ENCODE measurements around the gene BCO1.
A peak's percentile ranks its signal among the peaks of the same experiment; 100 is the strongest.

BCO1 gene

DNA sequence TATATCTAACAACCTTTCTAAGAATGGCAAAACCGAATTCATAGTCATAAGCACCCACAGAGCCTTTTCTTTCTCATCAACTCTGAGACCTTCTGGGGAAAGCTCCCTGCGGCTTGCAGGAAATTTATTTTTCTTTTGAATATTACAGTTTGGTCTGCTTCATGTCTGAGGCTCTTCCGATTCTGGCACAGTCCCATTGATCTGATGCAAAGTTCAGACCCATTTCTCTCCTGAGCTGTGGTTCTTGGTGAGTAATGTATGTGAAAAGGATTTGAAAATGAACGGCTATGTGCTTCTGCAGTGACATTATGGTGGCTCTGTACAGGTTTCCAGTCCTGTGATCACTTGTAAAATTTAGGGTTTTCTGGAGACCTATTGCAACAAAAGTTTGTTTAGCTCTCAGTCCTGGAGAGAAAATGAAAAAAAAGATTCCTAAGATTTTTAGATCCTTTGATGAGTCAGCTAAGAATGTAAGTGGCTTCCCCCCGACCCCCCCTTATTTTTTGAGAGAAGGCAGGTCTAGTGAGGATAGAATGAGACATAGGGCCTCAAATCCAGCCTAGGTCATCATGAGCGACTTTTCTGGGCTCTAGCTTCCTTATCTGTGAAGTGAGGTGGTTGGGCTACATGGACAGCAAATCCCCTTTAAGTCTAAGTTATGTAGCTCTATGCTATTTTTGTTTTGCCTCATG lies 80.9 kb downstream of the BCO1 start:
- TF ChIP-seq CTCF (conservative IDR thresholded peaks at IDR 0.05): no peak
- H3K27ac ChIP-seq: no peak overlapping the region

DNA sequence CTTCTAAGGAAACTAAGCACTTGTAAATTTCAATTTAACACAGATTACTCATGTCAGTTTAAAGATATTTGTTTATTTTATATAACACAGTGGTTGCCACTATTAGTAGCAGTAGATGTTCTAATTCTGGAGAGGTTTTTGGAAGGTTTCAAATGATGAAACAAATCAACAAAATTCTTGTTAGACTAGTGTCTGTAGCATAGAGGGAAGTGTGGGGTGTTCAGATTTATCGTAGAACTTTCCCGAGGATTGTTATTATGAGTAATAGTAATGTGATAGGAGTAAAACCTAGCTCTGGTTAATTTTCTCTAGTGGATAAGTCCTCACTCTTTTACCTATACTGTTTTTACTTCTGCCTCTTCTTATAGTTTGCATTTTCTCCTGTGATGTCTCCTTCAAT lies 82.5 kb downstream of the BCO1 start:
- H3K27ac ChIP-seq: no peak overlapping the region
- TF ChIP-seq CTCF (conservative IDR thresholded peaks at IDR 0.05): no peak

DNA sequence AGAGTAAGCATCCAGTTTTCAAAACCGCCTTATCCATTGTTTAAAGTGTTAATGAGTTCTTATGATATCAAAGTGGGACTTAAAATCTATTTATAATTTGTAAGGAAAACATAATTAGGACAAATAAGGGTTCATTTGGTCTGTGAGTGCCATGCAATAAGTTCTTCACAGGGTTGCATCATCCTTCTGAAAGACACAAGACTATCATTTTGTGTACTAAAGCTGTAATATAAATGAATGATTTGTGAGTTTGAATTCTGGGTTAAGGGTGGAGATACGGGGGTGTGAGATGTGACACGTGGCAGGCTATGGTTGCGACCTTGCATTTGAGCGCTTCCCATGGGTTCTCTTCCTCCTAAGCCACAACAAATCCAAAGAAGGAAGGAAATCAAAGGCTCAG lies 83.0 kb downstream of the BCO1 start:
- no peak overlapping the region for H3K27ac ChIP-seq

DNA sequence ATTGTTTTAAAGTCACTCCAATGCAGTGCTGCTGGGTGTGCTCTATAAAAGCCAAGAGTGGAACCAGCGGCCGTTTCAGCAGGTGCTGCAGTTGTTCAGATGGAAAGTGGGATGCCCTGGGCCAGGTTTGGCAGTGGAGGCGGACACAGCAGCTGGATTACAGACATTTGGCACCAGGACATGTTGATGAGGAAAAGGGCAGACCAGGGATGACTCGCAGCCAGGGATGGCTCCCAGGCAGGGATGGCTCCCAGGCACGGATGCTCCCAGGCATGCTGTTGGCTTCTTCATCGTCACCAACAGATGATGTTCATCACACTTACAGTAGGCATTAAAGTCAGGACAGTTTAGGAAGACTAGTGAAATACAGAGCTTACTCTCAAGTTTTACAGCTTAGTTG lies 86.3 kb downstream of the BCO1 start:
- no peak overlapping the region for H3K27ac ChIP-seq
- no peak for TF ChIP-seq CTCF (conservative IDR thresholded peaks at IDR 0.05)

More for the DNA sequence above, 83.0 kb downstream of the BCO1 start:
- TF ChIP-seq CTCF (conservative IDR thresholded peaks at IDR 0.05): no peak

- TF ChIP-seq CTCF (conservative IDR thresholded peaks at IDR 0.05): no peak
Observed at GRCh38 chr16:81327011-81327410, 88.5 kb downstream of the BCO1 start.

GRCh38 chr16:81327447-81328196 lies 89.1 kb downstream of the BCO1 start:
- no peak for TF ChIP-seq CTCF (conservative IDR thresholded peaks at IDR 0.05)
- peak overlapping the region; percentile 43; the same call in 1 of the 2 replicates for H3K27ac ChIP-seq

More at GRCh38 chr16:81327011-81327410, 88.5 kb downstream of the BCO1 start:
- H3K27ac ChIP-seq: peak overlapping the region; percentile 43; the same call in 1 of the 2 replicates

DNA sequence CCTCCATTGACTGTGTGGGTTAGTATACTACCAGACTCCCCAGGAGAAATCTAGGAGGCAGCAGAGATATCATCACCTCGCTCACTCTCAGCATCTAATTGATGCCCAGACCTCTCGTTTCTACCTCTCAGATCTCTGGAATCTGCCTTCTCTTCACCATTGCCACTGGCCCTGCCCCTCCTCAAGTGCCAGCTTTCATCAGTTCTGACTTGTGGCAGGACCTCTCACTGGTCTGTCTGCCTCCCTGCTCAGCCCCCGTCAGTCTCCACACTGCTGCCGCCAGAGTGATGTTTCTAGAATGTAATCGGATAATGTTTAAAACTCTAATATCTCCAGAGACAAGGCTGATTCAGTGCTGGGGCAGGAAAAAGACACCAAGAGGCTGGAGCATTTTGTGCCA lies 91.5 kb downstream of the BCO1 start:
- TF ChIP-seq CTCF (conservative IDR thresholded peaks at IDR 0.05): no peak

More for the DNA sequence above, 91.5 kb downstream of the BCO1 start:
- H3K27ac ChIP-seq: 0 out of 2 replicates have a peak overlapping the region, but pooled peaks have one; percentile 43

All from VCaP (cell line).